GM19193 (cell line): ENCODE data around the gene OAS1.

Source experiments
- POLR2A ChIP-seq: IDR thresholded peaks from 4 replicates; pipeline ENCODE4 v1.6.1; 2011; ENCODE audit not compliant: insufficient read depth, insufficient read length; ENCODE audit errors: extremely low read depth

OAS1 gene

GRCh38 chr12:112906712-112907414 is at the start of gene OAS1:
Gene OAS1 (plus strand): TSS chr12:112906962. CDS start chr12:112907040, 78 bp downstream.
- TF ChIP-seq POLR2A, result peak; percentile 89

GRCh38 chr12:112859291-112859690 is 47.5 kb upstream of the OAS1 start:
- no peak for TF ChIP-seq POLR2A

GRCh38 chr12:112860181-112860580 is 46.6 kb upstream of the OAS1 start:
- TF ChIP-seq POLR2A, result no peak

GRCh38 chr12:112861284-112861683 is 45.5 kb upstream of the OAS1 start:
- TF ChIP-seq POLR2A, result no peak

- no peak for TF ChIP-seq POLR2A
Measured at GRCh38 chr12:112862636-112863290, 44.0 kb upstream of the OAS1 start.

- no peak for TF ChIP-seq POLR2A
Measured at GRCh38 chr12:112868459-112869041, 38.2 kb upstream of the OAS1 start.

GRCh38 chr12:112869091-112869490 is 37.7 kb upstream of the OAS1 start:
- no peak for TF ChIP-seq POLR2A

- TF ChIP-seq POLR2A, result no peak
Measured at GRCh38 chr12:112869778-112870177, 37.0 kb upstream of the OAS1 start.

- no peak for TF ChIP-seq POLR2A
Measured at GRCh38 chr12:112870267-112870980, 36.3 kb upstream of the OAS1 start.

GRCh38 chr12:112875608-112876007 is 31.2 kb upstream of the OAS1 start:
- no peak for TF ChIP-seq POLR2A

GRCh38 chr12:112876506-112876905 is 30.3 kb upstream of the OAS1 start:
- TF ChIP-seq POLR2A, result no peak

- TF ChIP-seq POLR2A, result no peak
Measured at GRCh38 chr12:112877006-112877405, 29.8 kb upstream of the OAS1 start.

GRCh38 chr12:112878488-112878887 is 28.3 kb upstream of the OAS1 start:
- no peak for TF ChIP-seq POLR2A

- no peak for TF ChIP-seq POLR2A
Measured at GRCh38 chr12:112879191-112879705, 27.5 kb upstream of the OAS1 start.

- TF ChIP-seq POLR2A, result no peak
Measured at GRCh38 chr12:112881602-112882001, 25.2 kb upstream of the OAS1 start.
